CD4-positive, alpha-beta T cell treated with Interleukin-4 for 1 hour (primary cell): ENCODE measurements around the gene NOL3.

Source experiments
- DNase-seq, 2 donors: peaks; one replicate each; pipeline ENCODE4 v3.0.0-alpha.2; 2020 to 2022

The NOL3 gene

DNA sequence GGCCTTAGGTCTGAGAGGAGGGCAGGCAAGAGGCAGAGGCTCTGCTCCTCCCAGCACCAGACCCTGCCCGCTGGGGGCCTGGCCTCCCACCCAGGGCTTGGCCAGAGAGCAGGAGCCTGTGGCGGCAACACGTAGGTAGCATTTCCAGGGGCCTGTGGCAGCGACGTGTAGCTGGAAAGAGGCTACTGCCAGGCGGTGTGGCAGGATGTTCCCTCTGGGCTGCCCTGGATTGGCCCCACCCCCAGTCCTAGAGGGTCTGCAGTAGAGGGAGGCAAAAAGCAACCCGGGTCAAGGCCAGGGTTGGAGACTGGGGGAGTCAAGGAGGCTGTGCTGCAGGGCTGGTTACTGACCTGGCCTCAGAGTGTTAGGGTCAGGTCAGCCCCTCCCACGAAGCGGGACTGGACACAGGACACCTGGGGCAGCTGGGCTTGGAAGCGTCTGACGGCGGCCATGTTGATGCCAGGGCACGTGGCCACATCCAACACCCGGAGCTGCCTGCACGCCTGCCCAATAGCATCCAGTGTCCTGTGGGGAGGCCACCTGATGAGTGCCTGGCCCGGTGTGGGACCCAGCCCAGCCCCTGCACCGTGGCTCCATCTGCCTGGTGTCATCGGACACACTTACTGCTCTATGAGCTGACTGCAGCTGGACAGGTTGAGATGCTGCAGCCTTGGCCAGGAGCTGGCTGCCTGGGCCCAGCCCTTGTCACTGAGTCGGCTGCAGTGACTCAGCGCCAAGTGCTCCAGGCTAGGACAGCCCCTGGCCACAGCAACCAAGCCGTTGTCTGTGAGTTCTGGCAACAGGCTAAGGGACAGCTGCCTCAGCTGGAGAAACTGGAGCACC is 37.1 kb downstream of the NOL3 start:
- no peak for DNase-seq

DNA sequence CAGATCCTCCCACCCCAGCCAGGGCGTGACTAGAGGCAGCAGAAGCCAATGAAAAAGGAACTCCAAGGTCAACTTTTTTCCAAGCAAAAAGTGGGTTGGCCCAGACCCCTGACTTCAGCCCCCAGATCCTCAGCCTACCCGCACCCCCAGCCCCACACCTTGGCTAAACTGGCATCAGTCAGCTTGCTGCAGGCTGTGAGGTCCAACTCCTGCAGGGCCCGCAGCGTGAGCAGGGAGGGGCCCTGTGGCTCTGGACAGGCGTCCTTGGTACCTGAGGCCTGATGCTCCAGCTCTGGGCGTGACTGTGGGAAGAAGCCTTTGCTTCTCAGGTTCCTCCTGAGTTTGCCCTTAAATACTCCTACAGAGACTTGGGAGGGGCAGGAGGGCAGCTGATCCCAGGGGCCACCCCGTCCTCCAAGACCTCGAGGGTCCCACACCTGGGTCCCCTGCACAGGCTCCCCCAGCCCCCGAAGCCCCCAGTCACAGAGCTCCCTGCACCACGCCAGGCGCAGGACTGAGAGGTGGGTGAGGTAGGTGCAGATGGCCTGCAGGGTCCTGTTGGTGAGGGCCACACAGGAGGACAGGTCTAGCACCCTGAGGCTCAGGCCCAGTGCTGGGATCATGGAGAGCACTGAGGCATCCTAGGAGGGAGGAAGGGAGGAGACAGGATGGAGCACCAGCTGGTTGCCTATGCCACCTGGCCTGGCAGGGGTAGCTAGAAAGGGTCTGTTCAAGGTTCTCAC is 38.0 kb downstream of the NOL3 start:
- DNase-seq = no peak

DNA sequence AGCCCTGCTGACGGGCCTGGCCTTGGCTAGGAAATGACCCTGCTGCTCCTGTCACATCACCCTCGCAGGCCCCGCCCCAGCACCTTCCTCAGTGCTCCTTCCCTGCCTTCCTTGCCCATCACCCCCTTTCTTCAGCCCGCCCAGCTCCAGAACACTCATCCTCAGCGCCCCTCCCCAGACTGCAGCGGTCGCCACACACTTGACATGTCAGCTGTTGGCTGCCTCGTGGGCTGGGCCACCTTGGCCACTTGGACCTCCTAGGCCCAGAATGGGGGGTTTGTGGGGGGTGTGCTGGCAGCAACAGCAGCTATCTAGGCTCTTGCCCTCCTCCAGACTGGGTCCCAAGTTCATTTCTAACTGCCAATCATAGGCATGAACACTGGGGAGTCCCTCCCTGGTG is 39.2 kb downstream of the NOL3 start:
- DNase-seq = no peak

DNA sequence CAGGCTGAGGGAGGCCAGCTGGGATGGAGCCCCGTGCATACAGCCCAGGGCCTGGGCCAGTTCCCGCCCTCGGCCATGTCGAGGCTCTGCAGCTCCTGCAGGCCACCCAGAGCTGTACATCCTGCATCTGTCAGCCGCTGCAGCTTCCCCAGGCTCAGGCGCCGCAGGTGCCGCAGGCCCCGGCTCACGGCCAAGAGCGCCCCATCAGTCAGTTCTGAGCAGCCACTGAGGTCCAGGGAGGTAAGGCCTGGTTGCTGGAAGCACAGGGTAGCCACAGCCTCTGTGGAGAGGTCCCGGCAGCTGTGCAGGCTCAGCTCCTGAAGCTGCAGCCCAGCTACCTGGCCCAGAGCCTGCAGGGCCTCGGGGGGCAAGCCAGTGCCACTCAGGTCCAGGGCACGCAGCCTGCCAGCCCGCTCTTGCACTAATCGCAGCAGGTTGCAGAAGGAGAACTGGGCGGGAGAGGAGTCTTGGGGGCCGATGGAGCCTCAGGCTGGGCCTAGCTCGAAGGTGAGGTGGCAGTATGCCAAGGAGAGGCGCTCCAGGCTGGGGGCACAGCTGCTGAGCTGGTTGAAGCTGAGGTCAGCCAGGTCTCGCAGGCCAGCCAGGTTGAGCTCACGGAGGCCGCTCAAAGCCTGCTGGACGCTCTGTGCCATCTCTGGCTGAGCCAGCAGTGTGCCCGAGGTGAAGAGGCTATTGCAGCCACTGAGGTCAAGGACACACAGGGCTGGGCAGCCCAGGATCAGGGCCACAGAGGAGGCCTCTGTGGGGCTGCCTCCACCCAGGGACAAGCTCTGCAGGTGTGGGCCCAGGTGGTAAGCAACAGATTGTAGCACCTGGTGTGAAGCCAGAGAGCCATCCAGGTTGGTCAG is 40.0 kb downstream of the NOL3 start:
- DNase-seq = no peak

DNA sequence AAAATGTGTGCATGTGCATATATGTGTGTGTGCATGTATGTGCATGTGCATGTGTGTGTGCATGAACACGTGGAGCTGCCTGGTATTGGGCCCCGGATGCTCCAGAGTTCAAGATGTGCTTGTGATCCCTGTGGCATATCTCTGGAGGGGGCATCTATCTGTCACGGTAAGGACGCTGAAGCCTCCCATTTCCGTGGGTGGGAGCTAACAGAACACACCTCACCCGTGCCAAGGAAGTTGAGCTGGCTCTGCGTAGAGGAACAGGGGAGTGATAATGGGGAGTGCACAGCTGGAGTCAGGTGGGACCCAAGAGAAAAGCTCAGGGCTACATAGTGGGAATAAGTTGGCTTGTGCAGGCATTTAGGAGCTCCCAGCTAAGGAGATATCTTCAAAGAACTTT is 41.3 kb downstream of the NOL3 start:
- no peak for DNase-seq

DNA sequence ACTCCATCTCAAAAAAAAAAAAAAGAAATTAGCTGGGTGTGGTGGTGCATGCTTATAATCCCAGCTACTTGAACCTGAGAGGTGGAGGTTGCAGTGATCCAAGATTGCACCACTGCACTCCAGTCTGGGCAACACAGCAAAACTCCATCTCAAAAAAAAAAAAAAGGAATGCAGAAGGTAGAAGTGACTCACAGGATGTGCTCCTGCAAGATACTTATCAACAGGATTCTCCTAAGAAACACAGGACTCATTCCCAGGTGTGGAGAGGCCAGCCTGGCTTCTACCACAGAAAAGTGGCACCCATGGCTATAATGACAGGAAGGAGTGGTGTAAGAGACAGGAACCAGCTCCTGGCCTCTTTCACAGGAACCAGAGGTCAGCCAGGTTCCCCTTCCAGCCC is 42.4 kb downstream of the NOL3 start:
- no peak for DNase-seq

DNA sequence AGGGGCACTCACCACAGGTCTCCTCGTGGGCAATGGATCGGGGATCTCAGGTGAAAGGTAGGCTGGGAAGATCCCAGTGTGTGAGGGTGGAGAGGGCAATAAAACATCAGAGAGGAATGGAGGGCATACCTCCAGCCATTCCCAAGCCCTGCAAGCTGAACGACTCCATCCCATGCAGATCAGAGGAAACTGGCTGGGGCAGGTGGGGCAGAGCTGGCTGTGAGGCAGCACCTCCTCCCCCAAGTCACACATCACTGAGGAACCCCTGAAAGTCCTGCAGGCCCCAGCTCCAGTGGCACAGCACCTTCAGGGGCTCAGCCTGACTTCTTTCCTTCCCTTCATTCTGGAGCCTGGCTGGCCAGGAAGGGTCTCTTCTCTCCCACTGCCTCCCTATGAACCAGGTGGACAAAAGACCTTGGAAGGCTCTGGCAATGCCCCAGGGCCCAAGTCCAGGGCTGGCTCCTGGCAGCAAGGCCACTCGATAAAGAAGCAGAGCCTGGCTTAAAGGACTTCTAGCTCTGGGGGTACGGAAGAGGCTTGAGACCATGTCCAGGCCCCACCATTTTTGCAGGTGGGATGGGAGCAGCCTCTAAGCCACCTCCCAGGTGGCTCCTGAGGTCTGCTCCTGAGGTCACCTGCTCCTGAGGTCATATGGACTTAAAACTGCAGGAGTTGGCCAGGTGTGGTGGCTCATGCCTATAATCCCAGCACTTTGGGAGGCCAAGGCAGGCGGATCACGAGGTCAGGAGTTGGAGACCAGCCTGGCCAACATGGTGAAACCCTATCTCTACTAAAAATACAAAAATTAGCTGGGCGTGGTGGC is 43.1 kb downstream of the NOL3 start:
- no peak for DNase-seq

DNA sequence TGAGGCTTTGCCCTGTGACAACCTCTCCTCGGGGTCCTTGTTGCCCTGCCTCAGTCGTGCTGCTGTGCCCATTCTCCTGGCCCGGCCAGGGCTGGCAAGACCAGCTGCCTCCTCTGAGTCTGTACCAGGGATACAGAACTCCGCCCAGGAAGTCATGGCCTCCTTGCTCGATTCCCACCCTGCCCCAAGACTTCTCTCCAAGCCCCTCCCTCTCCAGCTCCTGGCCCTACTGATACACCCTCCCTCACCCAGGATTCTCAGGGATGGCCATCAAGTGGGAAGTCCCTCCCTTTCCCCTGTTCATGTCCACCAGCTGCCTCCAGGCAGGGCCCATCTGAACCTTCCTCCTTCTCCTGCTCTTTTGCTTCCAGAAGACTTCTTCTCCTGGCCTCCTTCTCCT is 45.4 kb downstream of the NOL3 start:
- DNase-seq = no peak

DNA sequence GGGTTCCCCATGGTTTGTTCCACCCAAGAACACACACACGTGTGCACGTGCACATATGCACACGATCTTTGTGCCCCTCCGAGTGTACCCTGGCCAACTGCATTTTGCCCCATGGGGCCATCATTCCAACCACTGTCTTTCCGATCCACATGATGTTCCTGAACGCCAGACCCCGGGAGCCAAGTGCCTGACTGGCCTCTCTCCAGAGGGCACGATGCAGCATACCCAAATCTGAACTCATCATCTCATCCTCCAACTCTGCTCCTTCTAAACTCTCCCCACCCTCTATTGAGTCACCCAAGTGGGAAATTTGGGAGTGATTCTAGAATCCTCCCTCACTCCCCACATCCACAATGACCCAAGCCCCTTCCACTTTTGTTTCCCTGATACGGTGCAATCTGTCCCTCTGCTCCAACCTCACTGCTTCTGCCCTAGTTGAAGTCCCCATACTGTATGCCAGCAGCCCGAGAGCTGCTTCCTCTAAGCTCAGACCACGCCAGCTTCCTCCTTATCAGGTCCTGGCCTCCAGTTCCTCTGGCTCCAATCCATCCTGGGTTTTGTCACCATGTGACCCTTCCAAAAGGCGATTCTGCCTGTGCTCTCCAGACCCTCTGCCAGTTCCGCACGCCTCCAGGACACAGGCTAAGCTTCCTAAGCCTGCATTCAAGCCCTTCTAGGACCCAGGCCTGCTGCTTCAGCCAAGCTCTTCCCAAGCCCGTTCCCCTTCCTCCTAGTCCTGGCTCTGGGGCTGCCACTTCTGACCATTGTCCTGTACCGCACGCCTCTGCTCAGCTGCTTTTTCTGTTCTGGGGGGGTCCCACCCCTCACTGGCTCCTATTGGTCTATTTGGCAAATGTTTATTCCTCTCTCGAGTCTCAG is 46.5 kb downstream of the NOL3 start:
- DNase-seq = no peak

DNA sequence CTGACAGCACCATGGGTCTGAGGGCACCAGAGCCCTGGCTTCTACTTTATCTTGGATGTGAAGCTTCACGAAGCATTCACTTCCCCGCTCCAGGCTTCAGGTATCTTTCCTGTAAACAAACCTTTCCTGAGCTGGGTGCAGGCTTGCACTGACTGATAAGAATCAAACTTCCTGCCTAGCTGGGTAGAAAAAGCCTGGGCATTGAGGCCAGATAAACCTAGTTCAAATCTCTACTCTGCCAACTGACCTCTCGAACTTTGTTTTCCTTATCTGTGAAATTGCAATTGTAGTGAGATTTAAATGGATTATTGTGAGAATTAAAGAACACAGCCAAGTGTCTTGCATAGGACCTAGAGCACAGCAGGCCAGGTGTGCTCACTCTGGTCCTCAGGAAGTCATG is 53.7 kb downstream of the NOL3 start:
- DNase-seq = no peak
